ENCODE results near the gene ENDOU.

The ENDOU gene

GRCh38 chr12:47757840-47758583 is 32.7 kb upstream of the ENDOU start:
- no peak for DNase-seq (ENCODE audit: low read depth in 1 of 2, low spot score in 1 of 2)

- DNase-seq (ENCODE audit: low read depth in 1 of 2, low spot score in 1 of 2), result no peak
Observed at GRCh38 chr12:47757364-47757839, 32.1 kb upstream of the ENDOU start.

- no peak for DNase-seq (ENCODE audit: low read depth in 1 of 2, low spot score in 1 of 2)
Observed at GRCh38 chr12:47755655-47756562, 30.6 kb upstream of the ENDOU start.

DNA sequence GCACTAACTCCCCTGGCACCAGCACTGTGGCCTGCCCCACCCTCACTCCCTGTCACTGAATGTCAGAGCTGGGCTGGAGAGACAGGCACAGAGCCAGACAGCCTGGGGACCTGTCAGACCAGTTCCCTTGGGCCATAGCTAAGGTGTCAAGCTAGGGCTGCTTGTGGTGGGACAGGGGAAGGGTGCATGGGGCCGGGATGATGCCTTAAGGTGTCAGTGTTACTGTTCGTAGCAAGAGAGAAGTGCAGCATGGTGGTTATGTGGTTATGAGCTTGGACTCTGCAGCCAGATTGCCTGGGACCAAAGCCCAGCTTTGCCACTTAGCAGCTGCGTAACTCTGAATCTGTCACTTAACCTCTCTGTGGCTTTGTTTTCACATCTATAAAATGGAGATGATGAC is 29.6 kb upstream of the ENDOU start:
- no peak for DNase-seq (ENCODE audit: low read depth in 1 of 2, low spot score in 1 of 2)

GRCh38 chr12:47754126-47754525 is 28.8 kb upstream of the ENDOU start:
- DNase-seq (ENCODE audit: low read depth in 1 of 2, low spot score in 1 of 2), result no peak

- DNase-seq (ENCODE audit: low read depth in 1 of 2, low spot score in 1 of 2), result no peak
Observed at GRCh38 chr12:47753021-47754001, 28.0 kb upstream of the ENDOU start.

DNA sequence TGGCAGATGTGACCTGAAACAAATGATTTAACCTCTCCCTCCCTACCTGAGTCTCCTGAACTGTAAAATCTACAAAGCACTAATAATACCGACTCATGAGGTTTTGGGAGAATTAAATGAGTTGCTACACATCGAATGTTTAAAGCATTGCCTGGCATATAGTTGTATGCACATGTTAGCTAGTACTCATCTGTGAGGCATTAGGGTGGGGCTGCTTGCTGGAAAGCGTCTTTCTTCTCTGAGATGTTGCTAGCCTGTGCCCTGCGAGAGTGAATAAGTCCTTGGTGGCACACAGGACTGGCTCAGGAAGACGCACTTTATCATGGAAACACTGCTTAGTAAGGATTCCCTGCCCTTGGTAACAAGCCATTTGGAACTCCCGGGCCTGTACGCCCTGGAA is 27.3 kb upstream of the ENDOU start:
- DNase-seq (ENCODE audit: low read depth in 1 of 2, low spot score in 1 of 2), result no peak

DNA sequence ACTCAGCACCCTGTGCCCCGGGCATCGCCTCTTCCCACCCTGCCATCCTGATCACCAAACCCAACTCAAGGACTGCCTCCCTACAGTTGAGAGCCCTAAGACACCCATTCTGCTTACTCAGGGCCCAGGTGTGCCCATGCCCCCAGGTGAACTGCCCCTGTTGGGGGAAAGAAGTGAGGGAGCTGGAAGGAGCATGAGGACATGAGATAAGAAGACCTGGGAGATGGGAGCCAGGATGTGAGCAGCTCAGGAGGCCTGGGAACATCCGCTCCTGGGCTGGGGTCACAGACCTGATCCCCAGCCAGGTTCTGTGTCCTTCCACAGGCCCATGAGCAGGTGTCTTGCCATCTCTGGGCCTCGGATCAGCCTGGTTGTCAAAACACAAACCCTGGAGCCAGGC is 26.8 kb upstream of the ENDOU start:
- DNase-seq (ENCODE audit: low read depth in 1 of 2, low spot score in 1 of 2), result no peak

- DNase-seq (ENCODE audit: low read depth in 1 of 2, low spot score in 1 of 2), result no peak
Observed at GRCh38 chr12:47751561-47751960, 26.3 kb upstream of the ENDOU start.

DNA sequence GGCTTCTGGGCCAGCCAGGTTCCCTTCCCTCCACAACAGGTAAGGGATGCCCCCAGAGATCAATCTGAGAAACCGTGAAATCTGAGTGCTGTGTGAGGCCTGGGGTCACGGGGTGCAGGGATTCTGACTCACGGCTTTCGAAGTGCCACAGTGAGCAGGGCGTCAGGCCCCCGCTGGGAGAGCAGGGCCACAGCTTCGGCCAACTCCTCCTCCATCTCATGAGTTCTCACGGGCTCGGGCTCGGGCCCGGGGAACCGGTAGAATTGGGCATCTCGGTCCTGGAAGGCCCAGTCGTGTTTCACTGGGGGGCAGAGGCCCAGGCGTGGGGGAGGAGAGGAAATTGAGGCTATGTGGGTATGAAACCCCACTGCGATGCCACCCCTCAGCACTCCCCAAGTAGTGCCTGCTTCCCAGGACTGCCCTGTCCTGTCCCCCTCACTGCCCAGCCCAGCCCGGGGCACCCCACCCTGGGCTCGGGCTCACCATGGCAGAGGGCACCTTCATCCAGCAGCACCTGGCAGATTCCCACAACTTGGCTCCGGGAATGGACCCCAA is 25.7 kb upstream of the ENDOU start:
- DNase-seq (ENCODE audit: low read depth in 1 of 2, low spot score in 1 of 2), result no peak

- no peak for DNase-seq (ENCODE audit: low read depth in 1 of 2, low spot score in 1 of 2)
Observed at GRCh38 chr12:47750229-47750798, 25.0 kb upstream of the ENDOU start.

DNA sequence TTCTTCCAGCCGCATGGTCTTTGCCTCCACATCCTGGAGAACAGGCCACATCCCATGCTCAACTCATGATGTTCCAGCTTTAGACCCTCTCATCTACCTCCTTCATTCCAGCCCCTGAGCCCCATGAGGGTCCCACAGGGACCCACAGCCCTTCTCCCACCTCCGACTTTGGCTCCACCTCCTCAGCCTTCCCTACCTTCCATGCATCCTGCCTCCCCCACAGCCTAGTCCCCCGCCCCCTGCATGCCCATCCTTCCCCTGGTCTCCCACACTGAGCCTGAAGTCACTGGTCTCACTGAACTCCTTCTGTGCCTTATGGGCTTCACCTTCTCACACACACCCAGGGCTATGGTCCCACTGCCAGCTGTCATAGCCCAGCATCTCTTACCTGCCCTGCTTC is 23.6 kb upstream of the ENDOU start:
- DNase-seq (ENCODE audit: low read depth in 1 of 2, low spot score in 1 of 2), result no peak

- no peak for DNase-seq (ENCODE audit: low read depth in 1 of 2, low spot score in 1 of 2)
Observed at GRCh38 chr12:47748507-47748828, 23.2 kb upstream of the ENDOU start.

DNA sequence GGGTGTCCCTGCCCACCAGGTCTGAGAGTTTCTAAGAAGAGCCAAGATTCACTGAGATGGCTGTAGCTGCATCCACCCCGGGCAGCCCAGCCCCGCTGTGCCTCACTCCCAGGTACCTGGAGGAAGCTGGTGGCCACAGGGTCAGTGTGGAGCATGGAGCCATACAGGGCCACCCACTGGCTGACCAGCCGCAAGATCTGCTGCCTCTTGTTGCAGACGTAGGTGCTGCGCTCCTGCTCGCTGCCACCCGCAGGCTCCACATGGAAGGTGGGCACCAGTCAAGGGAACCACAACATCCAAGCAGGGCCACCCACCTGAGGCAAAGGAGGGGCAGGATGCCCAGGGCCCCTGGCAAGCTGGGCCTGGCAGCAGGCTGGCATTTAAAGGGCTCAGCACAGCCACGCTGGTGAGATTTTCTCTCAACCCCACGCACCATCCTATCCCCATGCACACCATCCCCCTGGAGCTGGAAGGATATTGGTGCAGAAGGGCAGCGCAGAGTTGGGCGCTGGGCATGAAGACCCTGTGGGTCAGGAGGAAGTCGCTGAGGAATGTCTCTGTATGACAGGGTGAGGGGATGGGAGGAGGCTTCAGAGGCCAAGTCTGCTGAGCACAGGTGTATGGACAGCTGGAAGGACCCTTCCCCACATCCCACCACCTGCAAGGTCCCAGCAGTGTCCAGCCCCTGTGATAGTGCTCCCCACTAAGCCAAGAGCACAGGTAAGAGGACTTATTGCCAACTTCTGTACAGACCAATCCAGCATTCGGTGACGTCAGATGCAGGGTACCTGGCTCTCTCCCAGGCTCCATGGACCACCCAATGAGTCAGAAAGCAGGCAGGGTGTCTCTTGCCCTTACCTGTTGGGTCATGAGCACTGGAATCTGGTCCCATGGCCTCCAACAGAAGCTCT is 22.6 kb upstream of the ENDOU start:
- DNase-seq (ENCODE audit: low read depth in 1 of 2, low spot score in 1 of 2), result no peak

DNA sequence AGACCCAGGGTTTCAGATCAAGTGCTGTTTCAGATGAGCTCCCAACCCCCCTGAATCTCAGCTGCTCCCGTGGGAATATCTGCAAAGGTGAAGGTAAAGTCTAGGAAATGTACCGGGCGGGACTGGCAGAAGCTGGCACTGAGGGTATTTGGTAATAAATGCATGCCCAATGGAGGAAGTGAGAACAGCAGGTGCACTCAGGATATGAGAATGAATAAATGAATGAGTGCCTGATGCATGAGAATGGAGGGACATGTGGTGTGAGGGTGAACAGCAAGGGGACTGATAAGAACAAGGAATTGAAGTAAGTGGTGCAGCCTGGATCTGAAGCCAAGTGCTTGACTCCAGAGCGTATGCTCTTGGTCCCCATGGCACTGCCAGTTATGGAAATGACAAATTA is 21.8 kb upstream of the ENDOU start:
- no peak for DNase-seq (ENCODE audit: low read depth in 1 of 2, low spot score in 1 of 2)

DNA sequence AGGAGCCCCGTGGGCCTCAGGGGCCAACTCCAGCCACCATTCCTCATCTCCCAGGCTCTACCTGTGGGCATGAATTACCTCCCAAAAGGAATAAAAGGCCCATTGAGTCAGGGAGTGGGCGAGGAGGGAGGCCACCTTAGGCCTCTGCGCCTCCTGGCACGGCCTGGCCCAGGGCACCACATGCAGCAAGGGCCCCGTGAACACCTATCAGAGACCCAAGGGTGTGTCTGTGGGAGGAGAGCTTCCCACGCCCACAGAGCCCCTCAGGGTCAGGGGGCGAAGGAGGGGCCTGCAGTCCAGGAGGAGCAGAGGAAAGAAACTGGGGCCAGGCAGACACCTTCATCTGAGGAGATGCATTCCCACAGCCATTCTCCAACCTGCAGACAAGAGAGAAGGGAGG is 21.2 kb upstream of the ENDOU start:
- DNase-seq (ENCODE audit: low read depth in 1 of 2, low spot score in 1 of 2), result no peak

DNA sequence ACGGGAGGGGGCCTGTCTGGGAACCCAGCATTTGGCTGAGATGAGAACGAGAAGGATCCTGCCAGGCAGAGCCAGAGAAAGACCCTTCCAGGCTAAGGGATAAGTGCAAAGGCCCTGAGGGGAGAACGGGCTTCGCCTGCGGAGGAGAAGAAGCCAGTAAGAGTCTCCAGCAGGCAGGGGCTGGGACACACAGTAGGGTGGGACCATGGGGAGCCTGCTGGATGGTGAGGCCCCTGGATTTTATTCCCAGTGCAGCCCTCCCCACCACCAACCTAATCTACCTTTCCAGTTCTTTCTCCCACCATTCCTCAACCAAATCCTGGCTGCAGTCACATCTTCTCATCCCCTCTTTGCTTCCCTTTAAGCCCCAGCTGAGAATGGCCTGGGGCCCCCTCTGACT is 20.8 kb upstream of the ENDOU start:
- DNase-seq (ENCODE audit: low read depth in 1 of 2, low spot score in 1 of 2), result no peak

DNA sequence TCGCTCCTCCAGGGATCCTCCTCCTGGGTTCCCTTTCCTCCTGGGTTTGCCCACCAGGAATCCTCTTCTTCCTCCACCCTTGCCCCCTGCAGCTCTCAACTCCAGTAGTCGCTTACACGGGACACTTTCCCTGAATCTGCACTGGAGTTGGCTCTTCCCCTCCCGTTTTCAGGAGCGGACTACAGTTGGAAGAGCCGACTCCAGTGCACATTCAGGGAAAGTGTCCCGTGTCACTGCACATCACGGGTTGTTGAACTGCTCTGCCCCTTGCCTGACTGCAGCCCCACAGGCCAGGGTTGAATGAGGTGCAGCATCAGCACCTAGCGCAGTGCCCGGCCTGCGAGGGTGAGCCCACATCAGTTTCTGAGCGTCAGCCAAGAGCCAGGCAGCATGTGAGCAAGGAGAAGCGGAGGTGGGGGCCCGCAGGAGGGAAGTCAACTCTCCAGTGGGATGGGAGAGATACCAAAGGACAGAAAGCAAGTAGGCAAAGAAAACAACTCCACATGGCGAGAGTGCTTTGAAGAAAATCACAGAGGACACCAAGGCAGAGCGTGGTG is 20.3 kb upstream of the ENDOU start:
- no peak for DNase-seq (ENCODE audit: low read depth in 1 of 2, low spot score in 1 of 2)

DNA sequence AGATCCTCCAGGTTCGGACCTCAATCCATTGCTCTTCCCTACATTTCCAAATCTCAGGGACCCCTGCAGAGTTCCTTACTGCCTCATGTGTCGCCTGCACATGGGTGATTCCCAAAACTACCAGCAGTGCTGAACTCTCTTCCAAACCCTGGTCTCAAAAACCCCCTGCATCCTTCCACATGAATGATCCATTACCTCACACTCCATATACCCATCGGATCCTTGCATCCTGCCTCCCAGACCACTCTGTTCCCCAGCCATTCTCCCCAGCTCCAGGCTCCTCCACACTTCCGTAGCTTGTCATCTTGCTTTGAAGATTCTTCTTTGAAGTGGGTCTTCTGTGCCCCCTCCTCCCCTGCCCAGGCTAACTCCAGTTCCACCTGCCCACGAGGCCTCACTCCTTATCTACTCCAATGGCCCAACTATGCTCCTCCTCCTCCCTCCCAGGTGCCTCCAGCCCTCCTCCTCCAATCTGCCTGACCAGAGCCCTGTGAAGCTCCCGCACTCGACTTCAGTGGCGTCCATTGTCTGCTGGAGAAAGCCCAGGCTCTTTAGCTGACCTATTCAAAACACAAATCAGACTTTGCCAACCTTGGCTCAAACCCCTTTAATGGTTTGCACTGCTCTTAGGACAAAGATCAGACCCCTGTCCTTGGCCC is 19.6 kb upstream of the ENDOU start:
- DNase-seq (ENCODE audit: low read depth in 1 of 2, low spot score in 1 of 2), result no peak
